ENCODE data around the gene ENAM.

The ENAM gene

DNA sequence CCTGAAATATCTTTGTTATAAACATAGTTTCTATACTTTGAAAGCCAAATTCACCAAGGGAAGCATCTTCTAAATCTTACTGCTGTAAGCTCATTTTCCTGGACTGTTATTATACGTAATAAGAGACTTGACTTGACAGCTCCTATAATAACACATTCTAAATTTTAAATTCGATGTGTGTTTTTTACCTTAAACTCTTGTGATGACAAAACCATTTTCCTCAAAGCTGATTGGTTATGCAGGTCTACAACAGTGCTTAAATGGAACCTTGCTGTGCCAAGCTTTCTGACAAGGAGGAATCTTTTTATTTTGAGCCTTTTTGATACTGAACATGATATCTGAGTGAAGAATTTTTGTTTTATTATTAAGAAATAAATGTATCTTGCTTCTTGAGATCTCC is at the start of gene ENAM:
TSS of gene ENAM (plus strand) at position 301 of the 400 bp plus-strand sequence. CDS start 757 bp downstream, outside the sequence.
- no peak for TF ChIP-seq CTCF (IDR thresholded peaks at IDR 0.05; ENCODE audit: control insufficient read depth, extremely low read depth, insufficient read depth)
- no peak for DNase-seq (ENCODE audit: low read depth)
- H3K4me3 ChIP-seq (ENCODE audit: low read depth, low read length): no peak within 1 kb of the TSS

- H3K4me3 ChIP-seq (ENCODE audit: low read depth, low read length): no peak overlapping the region
- DNase-seq (ENCODE audit: low read depth): no peak
- TF ChIP-seq CTCF (IDR thresholded peaks at IDR 0.05; ENCODE audit: control insufficient read depth, extremely low read depth, insufficient read depth): no peak
These were observed 46.6 kb upstream of the ENAM start for GRCh38 chr4:70581980-70582379.

DNA sequence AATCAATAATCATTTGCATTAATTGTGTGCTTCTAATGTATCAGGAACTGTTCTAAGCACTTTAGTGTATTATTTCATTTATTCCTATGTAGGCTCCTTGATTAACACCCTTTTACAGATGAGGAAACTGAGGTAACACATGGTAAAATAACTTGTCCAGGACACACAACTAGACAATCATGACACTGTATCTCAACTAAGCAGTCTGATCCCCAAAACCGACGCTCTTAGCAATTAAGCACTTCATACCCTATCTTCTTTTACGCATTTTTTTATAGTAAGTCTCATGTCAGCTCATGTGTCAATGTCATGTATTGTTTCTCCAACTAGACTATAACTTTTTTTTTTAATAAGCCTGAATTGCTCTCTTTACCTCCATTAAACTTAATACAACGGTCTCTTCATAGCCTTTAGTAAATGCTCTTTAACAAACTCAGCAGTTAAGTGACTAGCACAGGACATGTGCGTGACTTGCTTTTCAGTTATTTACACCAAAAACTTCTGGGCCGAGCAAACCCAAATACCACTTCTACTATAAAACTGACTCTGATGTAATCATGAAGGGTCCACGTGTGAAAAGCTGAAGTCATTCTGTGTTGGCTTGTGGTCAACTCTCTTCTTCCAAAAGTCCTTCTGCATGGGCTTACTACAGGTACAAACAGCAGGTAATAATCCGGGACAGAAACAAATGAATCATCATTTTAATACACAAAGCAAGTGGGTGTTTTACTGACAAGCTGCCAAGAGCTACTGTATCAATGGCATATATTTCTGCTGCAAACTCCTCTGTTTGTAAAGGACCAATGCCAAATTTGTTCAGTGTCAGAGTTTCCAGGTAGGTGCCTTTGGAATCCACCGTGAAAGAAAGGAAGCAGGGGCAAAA is 44.4 kb upstream of the ENAM start:
- DNase-seq (ENCODE audit: low read depth): peak; percentile 98
- no peak overlapping the region for H3K4me3 ChIP-seq (ENCODE audit: low read depth, low read length)
- TF ChIP-seq CTCF (IDR thresholded peaks at IDR 0.05; ENCODE audit: control insufficient read depth, extremely low read depth, insufficient read depth): no peak

- TF ChIP-seq CTCF (IDR thresholded peaks at IDR 0.05; ENCODE audit: control insufficient read depth, extremely low read depth, insufficient read depth): no peak
- H3K4me3 ChIP-seq (ENCODE audit: low read depth, low read length): no peak overlapping the region
- no peak for DNase-seq (ENCODE audit: low read depth)
These were observed 41.7 kb upstream of the ENAM start for GRCh38 chr4:70586841-70587240.

GRCh38 chr4:70589785-70590184 is 38.8 kb upstream of the ENAM start:
- TF ChIP-seq CTCF (IDR thresholded peaks at IDR 0.05; ENCODE audit: control insufficient read depth, extremely low read depth, insufficient read depth): no peak
- no peak for DNase-seq (ENCODE audit: low read depth)
- no peak overlapping the region for H3K4me3 ChIP-seq (ENCODE audit: low read depth, low read length)

DNA sequence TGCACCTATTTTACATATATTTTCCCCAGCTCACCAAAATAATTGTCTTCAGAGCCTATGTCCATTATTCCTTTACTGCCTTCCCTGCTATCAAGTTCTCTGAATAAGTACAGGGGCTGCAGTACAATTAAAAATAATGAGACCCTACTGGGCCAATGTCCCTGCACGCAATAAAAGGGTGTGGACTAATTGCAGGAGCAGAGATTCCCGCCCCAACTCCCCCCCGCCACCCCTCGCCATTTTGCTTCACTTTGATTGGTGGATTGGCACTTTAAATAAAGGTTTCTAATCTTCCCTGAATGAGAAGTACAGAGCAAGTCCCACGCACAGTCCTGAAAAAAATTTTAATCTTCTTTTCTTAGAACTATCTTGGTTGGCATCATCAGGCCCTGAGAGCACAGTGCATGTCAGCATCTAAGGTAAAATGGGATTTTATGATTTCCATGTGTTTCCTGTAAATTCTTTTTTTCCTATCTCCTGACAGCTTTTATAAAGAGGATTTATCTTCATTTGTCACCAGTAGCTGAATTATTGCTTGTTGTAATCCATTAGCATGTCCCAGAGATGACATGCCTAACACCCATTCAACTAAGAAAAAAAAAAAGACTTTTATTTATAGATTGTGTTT is 36.5 kb upstream of the ENAM start, which contains the start of gene AMBN:
TSS of gene AMBN (plus strand) at position 302 of the 628 bp plus-strand sequence. CDS start at position 405, 103 bp downstream.
- TF ChIP-seq CTCF (IDR thresholded peaks at IDR 0.05; ENCODE audit: control insufficient read depth, extremely low read depth, insufficient read depth): no peak
- no peak for DNase-seq (ENCODE audit: low read depth)
- no peak within 1 kb of the TSS for H3K4me3 ChIP-seq (ENCODE audit: low read depth, low read length)

Measured in LNCaP clone FGC (cell line).